Activated CD4-positive, CD25-positive, alpha-beta regulatory T cell treated with anti-CD3 and anti-CD28 coated beads, Interleukin-2, amount 50 U/mL, for 16 hours (primary cell): ENCODE measurements around the gene MEAF6.

Experiments used
- DNase-seq: peaks from one replicate; pipeline ENCODE4 v3.0.0-alpha.2; 2020; ENCODE audit warnings: low read depth, low spot score

Gene MEAF6

DNA sequence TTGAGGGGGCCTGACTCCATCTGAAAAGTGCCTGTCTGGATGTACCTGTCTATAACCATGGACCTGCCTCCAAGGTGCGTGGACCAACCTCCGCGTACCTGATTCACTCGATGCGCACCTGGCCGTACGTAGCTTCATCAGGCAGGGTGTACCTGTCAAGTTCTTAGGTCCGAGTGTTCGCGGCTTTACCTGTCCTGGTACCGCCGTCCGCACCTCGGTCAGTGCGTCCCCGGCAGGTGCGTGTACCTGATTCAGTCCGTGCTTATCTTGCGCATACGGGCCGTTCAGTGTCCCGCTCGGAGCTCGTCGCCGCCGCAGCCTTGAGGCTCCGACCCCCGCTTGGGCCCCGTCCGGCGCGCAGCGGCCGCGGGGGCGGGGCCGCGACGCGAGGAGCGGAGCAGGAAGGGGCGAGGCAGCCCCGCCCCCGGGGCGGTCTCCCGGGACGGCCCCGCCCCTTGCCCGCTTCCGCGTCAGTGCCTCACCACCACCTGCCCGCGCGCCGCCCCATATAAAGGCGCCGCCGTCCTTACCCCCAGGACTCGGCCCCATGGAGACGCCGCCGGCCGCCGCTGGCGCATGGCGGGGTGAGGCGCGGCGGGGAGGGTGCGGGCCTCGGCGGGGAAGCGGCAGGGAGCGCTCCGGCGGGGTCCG lies 40.4 kb downstream of the MEAF6 start, which contains the start of gene ZC3H12A:
ZC3H12A (plus strand) TSS at position 535 of the 651 bp plus-strand sequence. CDS start 917 bp downstream, outside the sequence.
- peak; percentile 83 for DNase-seq

- DNase-seq = no peak
Observed at GRCh38 chr1:37473431-37474045, 41.0 kb downstream of the MEAF6 start.

DNA sequence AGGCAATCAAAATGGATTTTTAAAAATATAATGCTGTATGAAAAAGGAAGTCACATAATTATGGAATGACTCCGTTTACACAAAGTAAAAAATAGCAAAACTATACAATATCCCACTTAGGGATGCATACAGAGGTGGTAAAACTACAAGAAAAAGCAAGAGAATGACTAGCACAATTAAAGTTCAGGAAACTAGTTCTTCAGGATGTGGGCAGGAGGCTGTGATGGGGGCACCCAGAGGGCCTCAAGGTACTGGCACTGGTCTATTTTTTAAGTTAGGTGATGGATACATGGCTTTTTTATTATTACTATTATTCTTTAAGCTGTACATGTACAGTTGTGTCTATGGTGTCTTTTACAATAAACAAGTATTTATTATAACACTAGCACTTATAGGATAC lies 41.6 kb downstream of the MEAF6 start:
- no peak for DNase-seq

DNA sequence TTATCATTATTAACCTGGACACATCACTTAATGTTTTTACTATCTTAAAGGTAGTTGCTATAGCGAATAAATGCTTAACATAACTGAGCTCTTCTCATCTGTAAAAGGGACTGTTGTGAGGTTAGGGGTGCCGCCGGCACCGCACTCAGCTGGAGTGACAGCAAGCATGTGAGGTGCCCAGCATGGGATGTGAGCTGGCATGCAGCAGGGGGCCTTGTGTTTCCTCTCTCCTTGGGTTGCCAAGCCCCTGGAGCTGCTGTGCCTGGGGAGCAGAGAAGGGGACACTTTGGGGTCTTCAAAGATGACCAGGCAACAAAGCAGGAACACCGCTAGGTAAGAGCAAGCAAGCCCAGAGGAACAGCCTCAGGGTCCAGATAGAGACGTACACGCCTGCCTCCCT lies 42.3 kb downstream of the MEAF6 start:
- DNase-seq = no peak

DNA sequence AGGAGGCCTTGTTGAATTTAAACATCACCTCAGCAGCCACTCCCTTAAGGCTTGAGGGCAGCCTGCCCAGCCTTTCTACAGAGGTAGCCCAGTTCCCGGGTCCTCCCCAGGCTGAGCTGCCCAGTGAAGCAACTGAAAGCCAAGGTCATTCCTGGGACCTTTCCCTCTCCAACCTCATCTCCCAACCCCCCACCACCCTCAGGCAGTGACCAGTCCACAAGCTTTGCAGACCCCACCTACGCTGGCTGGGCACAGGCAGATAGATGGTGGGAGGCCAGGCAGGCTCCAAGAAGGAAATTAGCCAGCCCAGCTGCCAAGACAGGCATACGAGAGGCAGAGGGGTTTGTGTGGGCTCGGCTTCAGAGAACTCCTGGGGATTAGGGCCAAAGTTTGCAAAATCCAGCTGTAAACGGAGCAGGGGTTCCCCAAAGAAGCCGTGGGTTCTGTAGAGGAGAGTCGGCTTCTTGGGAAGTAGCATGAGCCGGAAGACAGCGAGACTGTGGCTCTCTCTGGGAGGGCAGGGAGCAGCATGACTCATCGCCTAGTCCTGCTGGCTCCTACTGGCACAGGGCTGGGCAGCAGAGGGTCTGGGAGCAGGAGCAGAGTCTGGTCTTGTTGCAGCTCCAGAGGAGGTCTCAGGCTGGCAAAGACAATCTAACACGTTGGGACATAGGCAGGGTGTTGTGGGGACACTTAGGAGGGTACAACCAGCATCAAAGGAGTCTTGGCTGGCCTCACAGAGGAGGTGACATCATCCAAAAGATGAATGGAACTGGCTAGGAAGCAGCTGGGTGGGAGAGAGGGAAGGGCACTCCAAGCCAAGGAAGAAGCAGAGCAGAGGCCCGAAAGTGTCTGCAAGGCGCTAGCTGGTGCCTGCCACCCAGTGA lies 43.0 kb downstream of the MEAF6 start:
- no peak for DNase-seq

- no peak for DNase-seq
Observed at GRCh38 chr1:37469386-37469785, 45.2 kb downstream of the MEAF6 start.

DNA sequence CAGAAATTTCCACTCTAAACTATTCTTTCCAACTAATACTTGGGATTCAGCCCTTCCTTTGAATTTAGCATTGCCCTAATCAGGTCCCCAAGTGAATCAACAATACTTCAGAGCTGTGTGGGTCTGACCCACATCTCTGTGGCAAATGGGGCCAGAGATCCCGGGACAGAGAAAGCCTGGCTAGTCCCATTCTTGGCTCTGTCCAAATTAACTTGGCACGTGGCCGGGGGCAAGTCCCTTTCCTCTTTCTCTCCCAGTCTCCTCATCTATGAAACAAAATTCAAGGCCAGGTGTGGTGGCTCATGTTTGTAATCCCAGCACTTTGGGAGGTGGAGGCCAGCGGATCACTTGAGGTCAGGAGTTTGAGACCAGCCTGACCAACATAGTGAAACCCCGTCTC lies 46.5 kb downstream of the MEAF6 start:
- no peak for DNase-seq

- no peak for DNase-seq
Observed at GRCh38 chr1:37465593-37466517, 48.7 kb downstream of the MEAF6 start.

DNA sequence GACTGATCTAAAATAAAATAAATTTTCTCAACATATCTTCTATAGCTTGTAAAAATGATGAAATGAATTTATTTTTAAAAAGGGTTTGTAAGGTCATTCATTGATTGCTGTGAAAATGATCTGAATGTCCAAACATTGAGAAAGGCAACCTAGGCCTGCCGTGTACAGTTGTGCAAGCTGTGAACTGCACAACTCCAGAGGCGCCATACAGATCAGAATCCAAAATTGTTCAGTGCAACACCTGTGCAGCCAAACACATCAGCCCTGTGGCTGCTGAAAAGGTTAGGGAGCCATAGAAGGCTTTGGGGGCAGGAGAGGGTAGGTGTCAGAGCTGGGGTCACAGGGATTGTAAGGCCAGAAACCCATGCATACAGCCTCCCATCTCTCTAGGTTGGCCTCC lies 50.1 kb downstream of the MEAF6 start:
- DNase-seq = no peak

DNA sequence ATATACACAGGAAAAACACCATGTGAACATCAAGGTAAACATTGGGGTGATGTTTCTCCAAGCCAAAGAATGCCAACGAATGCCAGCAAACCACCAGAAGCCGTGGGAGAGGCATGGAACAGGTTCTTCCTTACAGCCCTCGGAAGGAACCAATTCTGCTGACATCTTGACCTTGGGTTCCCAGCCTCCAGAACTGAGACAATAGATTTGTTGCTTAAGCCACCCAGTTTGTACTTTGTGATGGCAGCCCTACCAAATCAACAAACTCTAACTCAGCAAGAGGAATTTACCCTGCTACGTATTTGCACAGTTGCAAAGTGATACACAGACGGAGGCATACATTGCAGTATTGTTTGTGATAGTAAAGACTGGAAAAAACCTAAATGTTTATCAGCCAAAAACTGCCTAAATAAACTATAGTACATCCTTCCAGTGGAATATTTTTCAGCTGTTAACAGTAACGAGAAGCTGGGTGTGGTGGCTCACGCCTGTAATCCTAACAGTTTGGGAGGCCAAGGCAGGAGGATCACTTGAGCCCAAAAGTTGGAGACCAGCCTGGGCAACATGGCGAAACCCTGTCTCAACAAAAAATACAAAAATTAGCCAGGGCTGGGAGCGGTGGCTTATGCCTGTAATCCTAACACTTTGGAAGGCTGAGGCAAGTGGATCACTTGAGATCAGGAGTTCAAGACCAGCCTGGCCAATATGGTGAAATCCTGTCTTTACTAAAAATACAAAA lies 52.7 kb downstream of the MEAF6 start:
- DNase-seq = no peak

- DNase-seq = no peak
Observed at GRCh38 chr1:37458551-37458950, 56.0 kb downstream of the MEAF6 start.

- no peak for DNase-seq
Observed at GRCh38 chr1:37456614-37457013, 58.0 kb downstream of the MEAF6 start.

DNA sequence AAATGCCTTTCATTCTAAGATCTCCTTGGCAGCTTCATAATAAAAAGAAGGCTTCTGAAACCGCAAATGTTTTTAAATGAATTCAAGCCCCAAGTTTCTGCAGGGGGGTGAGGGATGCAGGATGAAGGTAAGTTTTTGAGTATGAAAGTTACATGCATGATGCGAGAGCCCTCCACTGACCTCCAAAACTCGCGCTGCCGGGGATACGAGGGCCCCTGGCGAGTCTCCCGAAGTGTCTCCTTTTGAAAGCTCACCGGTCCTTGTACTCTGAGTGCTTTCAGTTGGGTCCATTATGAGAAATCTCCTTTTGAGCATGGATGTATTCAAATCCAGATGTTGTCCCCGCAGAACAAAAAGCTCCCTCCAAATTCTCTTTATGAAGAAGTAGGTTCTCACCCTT lies 59.0 kb downstream of the MEAF6 start:
- no peak for DNase-seq

DNA sequence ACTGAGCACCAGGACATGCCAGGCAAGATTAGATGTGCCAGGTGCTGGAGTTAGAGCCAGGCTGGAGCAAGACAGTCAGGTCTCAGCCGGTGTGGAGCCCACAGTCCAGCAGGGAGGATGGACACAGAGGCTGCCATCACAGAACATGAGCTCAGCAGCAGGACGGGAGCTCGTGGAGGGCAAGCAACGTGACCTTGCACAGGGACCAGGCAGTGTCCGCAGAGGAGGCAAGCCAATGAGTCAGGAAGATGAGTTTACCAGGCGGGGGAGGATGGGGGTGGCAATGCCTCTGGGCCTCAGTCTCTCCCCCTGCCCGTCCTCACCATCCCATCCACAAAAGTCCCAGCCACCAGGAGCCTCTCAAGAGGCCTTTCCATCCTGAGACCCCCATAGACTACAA lies 60.9 kb downstream of the MEAF6 start:
- no peak for DNase-seq

DNA sequence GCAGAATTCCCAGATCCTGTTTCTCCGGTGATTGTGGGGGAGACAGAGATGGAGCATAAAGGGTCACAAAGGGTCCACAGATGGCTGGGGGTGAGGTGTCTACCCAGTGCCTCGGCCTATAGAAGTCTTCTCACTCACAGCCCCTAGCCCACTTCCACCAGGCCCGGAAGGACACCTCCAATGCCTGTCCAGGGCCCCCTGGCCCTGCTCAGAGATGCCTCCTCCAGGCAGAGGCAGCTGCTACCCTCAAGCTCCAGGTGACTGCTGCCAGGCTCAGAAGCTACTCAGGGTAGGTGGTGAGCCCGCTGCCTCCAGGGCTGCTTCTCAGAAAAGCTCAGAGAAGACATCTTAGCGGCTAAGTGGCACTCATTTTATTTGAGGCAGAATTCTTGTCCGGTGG lies 62.1 kb downstream of the MEAF6 start:
- no peak for DNase-seq

DNA sequence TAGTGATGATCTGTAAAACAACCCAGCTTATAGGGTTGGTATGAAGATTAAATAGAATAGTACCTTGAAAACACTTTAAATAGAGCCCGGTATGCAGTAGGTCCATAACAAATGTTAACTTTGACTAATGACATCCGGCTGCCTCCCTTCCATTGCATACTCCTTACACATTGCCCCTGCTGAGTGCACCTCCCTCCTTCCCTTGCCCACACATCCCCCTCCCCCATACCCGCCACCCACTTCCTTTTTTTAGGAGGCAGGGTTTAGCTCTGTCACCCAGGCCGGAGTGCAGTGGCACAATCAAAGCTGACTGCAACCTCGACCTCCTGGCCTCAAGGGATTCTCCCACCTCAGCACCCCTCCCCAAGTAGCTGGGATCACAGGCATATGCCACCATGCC lies 64.6 kb downstream of the MEAF6 start:
- no peak for DNase-seq

DNA sequence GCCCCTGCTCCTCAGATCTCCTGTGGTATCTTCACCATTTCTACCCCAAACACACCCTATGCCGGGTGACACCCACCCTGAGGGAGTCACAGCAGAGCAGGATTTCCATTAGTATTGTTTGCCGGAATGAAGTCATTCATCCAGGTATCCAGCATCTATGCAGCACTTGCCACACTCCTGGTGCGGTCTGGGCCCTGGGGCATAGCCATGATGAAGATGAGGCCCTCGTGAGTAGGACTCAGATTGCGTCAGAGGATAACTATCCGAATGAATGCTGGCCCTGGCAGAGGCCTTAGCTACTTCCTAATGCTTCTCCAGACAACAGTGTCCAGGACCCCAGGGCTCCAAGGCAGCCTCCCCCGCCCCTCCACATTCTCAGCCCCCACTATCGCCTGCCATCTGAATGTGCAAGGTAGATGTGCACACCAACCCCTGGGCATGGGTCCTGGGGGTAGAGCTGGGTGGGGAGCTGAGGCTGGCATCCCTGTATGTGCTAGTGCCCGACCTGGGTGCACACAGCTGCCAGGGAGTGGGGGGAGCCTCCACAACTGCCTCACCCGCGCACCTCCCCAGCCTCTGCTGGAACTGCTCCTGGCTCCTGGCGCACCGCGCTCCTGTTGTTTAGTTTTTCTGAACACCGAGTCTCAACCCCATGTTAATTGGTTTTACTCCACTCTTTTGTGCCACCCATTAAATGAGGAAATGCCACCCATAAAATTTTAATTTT lies 65.7 kb downstream of the MEAF6 start:
- no peak for DNase-seq

GRCh38 chr1:37448185-37448584 lies 66.4 kb downstream of the MEAF6 start:
- DNase-seq = no peak

GRCh38 chr1:37446874-37447273 lies 67.7 kb downstream of the MEAF6 start:
- no peak for DNase-seq

GRCh38 chr1:37442644-37443043 lies 71.9 kb downstream of the MEAF6 start:
- no peak for DNase-seq
